ENCODE results near the gene RELCH.

RELCH gene

DNA sequence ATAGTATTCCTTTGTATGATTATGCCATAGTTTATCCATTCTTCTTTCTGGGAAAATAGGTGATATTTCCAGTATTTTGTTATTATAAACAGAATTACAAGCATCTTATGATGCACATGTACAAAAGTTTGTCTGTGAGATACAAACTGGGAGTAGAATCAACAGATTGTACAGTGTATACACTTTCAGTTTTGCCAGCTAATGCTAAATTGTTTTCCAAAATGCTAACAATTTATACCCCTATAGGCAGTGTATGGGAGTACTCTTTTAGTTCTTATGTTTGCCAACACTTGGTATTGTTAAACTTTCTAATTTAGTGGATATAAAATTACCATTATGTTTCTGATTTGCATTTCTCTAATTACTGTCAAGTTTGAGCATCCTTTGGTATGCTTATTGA, 107.0 kb downstream of the RELCH start:
- Histone ChIP-seq H3K4me1 (no peaks in the 10 kb centered on the region), H3K79me2 (no peaks in the 10 kb centered on the region), H3K36me3 (ENCODE audit: control insufficient read depth, insufficient read depth, low read length) (no peaks in the 10 kb centered on the region), H3K27me3 (ENCODE audit: control insufficient read depth, insufficient read depth, low read length) (no peaks in the 10 kb centered on the region), H3K27ac (no peak overlapping the region), H3K9me3 (ENCODE audit: control insufficient read depth, low read length) (no peaks in the 10 kb centered on the region), H3K4me2 (ENCODE audit: low read length) (no peak overlapping the region), H2AFZ (no peak overlapping the region), H3K9ac (no peak overlapping the region), H3K4me3 (ENCODE audit: low read depth, low read length) (no peak overlapping the region)
- TF ChIP-seq, protein P1, sequence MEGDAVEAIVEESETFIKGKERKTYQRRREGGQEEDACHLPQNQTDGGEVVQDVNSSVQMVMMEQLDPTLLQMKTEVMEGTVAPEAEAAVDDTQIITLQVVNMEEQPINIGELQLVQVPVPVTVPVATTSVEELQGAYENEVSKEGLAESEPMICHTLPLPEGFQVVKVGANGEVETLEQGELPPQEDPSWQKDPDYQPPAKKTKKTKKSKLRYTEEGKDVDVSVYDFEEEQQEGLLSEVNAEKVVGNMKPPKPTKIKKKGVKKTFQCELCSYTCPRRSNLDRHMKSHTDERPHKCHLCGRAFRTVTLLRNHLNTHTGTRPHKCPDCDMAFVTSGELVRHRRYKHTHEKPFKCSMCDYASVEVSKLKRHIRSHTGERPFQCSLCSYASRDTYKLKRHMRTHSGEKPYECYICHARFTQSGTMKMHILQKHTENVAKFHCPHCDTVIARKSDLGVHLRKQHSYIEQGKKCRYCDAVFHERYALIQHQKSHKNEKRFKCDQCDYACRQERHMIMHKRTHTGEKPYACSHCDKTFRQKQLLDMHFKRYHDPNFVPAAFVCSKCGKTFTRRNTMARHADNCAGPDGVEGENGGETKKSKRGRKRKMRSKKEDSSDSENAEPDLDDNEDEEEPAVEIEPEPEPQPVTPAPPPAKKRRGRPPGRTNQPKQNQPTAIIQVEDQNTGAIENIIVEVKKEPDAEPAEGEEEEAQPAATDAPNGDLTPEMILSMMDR (IDR thresholded peaks at IDR 0.05), result no peak

DNA sequence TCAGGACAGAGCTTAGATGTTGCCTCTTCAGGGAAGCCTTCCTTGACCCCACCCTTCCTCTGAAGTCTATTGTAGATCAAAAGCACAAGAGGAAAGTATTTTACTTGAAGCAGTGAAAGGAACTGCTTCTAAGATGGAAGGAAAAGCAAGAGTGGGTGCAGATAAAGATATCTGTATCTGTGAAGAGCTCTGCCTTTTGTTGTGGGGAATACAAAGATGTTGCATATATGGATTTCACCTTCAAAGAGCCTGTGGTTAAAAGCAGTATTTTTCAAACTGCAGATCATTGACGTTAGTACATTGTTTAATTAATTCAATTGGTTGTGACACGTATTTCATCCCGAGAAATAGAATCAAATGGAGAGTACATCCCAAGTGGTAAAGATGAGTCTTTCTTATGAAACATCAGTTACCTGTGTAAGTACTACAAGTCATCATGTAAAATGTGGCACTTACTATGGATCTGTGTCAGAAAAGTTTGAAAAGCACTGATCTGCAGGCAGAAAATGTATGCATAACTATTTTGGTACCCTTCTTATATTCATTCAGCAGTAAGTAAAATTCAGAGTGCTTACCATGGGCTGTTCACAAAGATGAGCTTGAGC, 113.4 kb downstream of the RELCH start:
- no peaks in the 10 kb centered on the region for H3K79me2 ChIP-seq
- H3K27me3 ChIP-seq (ENCODE audit: control insufficient read depth, insufficient read depth, low read length), result no peaks in the 10 kb centered on the region
- H3K36me3 ChIP-seq (ENCODE audit: control insufficient read depth, insufficient read depth, low read length), result no peaks in the 10 kb centered on the region
- TF ChIP-seq, protein P1 (IDR thresholded peaks at IDR 0.05), result no peak
- no peaks in the 10 kb centered on the region for H3K4me1 ChIP-seq
- no peak overlapping the region for H3K9ac ChIP-seq
- no peak overlapping the region for H3K4me3 ChIP-seq (ENCODE audit: low read depth, low read length)
- no peak overlapping the region for H3K27ac ChIP-seq
- no peak overlapping the region for H2AFZ ChIP-seq
- no peaks in the 10 kb centered on the region for H3K9me3 ChIP-seq (ENCODE audit: control insufficient read depth, low read length)
- H3K4me2 ChIP-seq (ENCODE audit: low read length), result no peak overlapping the region

DNA sequence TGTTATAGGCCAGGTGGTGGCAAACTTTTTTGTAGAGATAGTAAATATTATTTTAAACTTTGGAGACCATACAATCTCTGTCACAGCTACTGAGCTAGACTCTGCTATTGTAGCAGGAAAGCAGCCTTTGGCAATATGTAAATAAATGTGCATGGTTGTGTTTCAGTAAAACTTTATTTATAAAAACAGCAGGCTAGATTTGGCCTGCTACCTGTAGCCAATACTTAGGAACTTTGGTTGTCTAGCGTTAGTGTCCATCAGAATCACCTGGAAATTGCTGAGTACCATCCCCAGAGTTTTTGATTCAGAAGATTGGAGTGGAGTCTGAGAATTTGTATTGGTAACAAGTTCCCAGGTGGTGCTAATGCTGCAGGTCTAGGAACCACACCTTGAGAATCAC, 114.3 kb downstream of the RELCH start:
- H3K36me3 ChIP-seq (ENCODE audit: control insufficient read depth, insufficient read depth, low read length), result no peaks in the 10 kb centered on the region
- no peak overlapping the region for H3K4me3 ChIP-seq (ENCODE audit: low read depth, low read length)
- TF ChIP-seq, protein P1 (IDR thresholded peaks at IDR 0.05), result no peak
- H3K79me2 ChIP-seq, result no peaks in the 10 kb centered on the region
- no peak overlapping the region for H3K9ac ChIP-seq
- H3K9me3 ChIP-seq (ENCODE audit: control insufficient read depth, low read length), result no peaks in the 10 kb centered on the region
- no peaks in the 10 kb centered on the region for H3K27me3 ChIP-seq (ENCODE audit: control insufficient read depth, insufficient read depth, low read length)
- no peak overlapping the region for H2AFZ ChIP-seq
- no peak overlapping the region for H3K4me2 ChIP-seq (ENCODE audit: low read length)
- no peak overlapping the region for H3K27ac ChIP-seq
- no peaks in the 10 kb centered on the region for H3K4me1 ChIP-seq

DNA sequence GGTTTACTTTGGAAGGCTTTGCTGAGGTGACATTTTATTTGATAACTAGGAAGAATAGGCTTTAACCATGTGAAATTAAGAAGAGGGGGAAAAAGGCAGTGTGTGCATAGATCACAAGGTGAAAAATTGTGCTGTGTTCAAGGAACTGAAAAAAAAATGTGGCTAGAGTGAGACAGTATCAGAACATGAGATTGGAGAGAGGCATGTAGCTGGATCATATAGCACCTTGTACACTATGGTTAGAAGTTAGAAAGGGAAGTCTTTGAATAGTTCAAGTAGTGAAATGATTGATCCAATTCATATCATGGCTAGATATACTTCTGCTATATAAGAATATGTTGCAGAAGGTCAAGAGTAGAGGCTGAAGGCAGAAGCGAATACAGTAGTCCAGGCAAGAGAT, 125.8 kb downstream of the RELCH start:
- H3K4me2 ChIP-seq (ENCODE audit: low read length), result no peak overlapping the region
- TF ChIP-seq, protein P1 (IDR thresholded peaks at IDR 0.05), result no peak
- H3K27me3 ChIP-seq (ENCODE audit: control insufficient read depth, insufficient read depth, low read length), result no peaks in the 10 kb centered on the region
- H3K9ac ChIP-seq, result no peak overlapping the region
- no peaks in the 10 kb centered on the region for H3K9me3 ChIP-seq (ENCODE audit: control insufficient read depth, low read length)
- H3K79me2 ChIP-seq, result no peaks in the 10 kb centered on the region
- no peaks in the 10 kb centered on the region for H3K36me3 ChIP-seq (ENCODE audit: control insufficient read depth, insufficient read depth, low read length)
- no peaks in the 10 kb centered on the region for H3K4me1 ChIP-seq
- no peak overlapping the region for H3K4me3 ChIP-seq (ENCODE audit: low read depth, low read length)
- H3K27ac ChIP-seq, result no peak overlapping the region
- no peak overlapping the region for H2AFZ ChIP-seq
